CD14-positive monocyte (primary cell): ENCODE results near the gene PITRM1. TPM values are rescaled to one million over a fixed set of nuclear protein-coding genes. Genes with fewer than 3 reads are reported as not detected.

Source experiments
- DNase-seq, 3 donors: peaks; one replicate each; pipeline ENCODE4 v3.0.0-alpha.2; 2011 to 2022
- H2AFZ ChIP-seq: 2 replicates; pipeline ENCODE4 v1.6.0; 2012; ENCODE audit warnings: mild to moderate bottlenecking, low read depth, low read length, inconsistent platforms; ENCODE audit not compliant: insufficient read depth, poor library complexity, severe bottlenecking
- H3K27ac ChIP-seq, 2 donors: 1 replicate in 1 of 2; 2 replicates in 1 of 2; pipeline ENCODE4 v1.5.1; 2012 to 2013; ENCODE audit warnings: low read length in 2 of 2, control low read depth in 1 of 2, inconsistent platforms in 1 of 2, low read depth in 1 of 2, mild to moderate bottlenecking in 1 of 2
- H3K27me3 ChIP-seq, 2 donors: one replicate each; pipeline versions ENCODE4 v1.6.0 to v1.6.1; 2011 to 2013; ENCODE audit warnings: low read length in 2 of 2; ENCODE audit not compliant: control insufficient read depth in 2 of 2, insufficient read depth in 2 of 2
- H3K36me3 ChIP-seq, 2 donors: replicated peaks in 1 of 2; 1 replicate in 1 of 2; 2 replicates in 1 of 2; pipeline versions ENCODE4 v1.5.1 to v1.6.1; 2012 to 2013; ENCODE audit warnings: low read length in 2 of 2, control low read depth in 1 of 2, inconsistent platforms in 1 of 2, mild to moderate bottlenecking in 1 of 2; ENCODE audit not compliant: insufficient read depth in 2 of 2, control insufficient read depth in 1 of 2
- H3K4me1 ChIP-seq, 2 donors: 1 replicate in 1 of 2; 2 replicates in 1 of 2; pipeline versions ENCODE4 v1.5.1 to v1.6.1; 2012 to 2013; ENCODE audit warnings: low read length in 2 of 2, control low read depth in 1 of 2, inconsistent platforms in 1 of 2, mild to moderate bottlenecking in 1 of 2, moderate library complexity in 1 of 2; ENCODE audit not compliant: insufficient read depth in 2 of 2, control insufficient read depth in 1 of 2
- H3K4me2 ChIP-seq: replicated peaks from 2 replicates; pipeline ENCODE3; 2012; ENCODE audit warnings: low read length, moderate library complexity, mild to moderate bottlenecking; ENCODE audit not compliant: poor library complexity, severe bottlenecking; ENCODE audit errors: extremely low read depth
- H3K4me3 ChIP-seq, 3 experiments: fragments of 200-600 bp in 1 of 3; sonication (generic) in 1 of 3; replicated peaks in 1 of 3; 1 replicate in 2 of 3; 2 replicates in 1 of 3; pipeline ENCODE4 v1.5.1; 2011 to 2013; ENCODE audit warnings: low read length in 3 of 3, mild to moderate bottlenecking in 3 of 3, control low read depth in 2 of 3, low read depth in 2 of 3, inconsistent platforms in 1 of 3, moderate library complexity in 1 of 3
- H3K79me2 ChIP-seq: 2 replicates; pipeline ENCODE4 v1.6.0; 2012; ENCODE audit warnings: mild to moderate bottlenecking, control low read depth, inconsistent platforms, low read length, moderate library complexity; ENCODE audit not compliant: insufficient read depth
- H3K9ac ChIP-seq: 2 replicates; pipeline ENCODE4 v1.6.0; 2017; ENCODE audit warnings: low read length, mild to moderate bottlenecking; ENCODE audit not compliant: insufficient read depth, poor library complexity, severe bottlenecking
- H3K9me3 ChIP-seq, 2 donors: replicated peaks in 1 of 2; 1 replicate in 1 of 2; 2 replicates in 1 of 2; pipeline versions ENCODE4 v1.5.1 to v1.6.1; 2012 to 2013; ENCODE audit warnings: low read length in 2 of 2, control low read depth in 1 of 2; ENCODE audit not compliant: control insufficient read depth in 1 of 2, insufficient read depth in 1 of 2
- H4K20me1 ChIP-seq: 2 replicates; pipeline ENCODE4 v1.6.0; 2012; ENCODE audit warnings: mild to moderate bottlenecking, low read length, control low read depth, moderate library complexity; ENCODE audit not compliant: insufficient read depth
- H3K27ac Mint-ChIP-seq, 7 donors: one replicate each; pipeline ENCODE4 v1.8.0; 2020; ENCODE audit warnings: mild to moderate bottlenecking in 7 of 7, mixed read lengths in 7 of 7, moderate library complexity in 6 of 7, inconsistent platforms in 2 of 7
- H3K27me3 Mint-ChIP-seq, 3 donors: one replicate each; pipeline ENCODE4 v1.8.0; 2021 to 2022; ENCODE audit warnings: low read depth in 3 of 3, mild to moderate bottlenecking in 3 of 3, mixed read lengths in 3 of 3, moderate library complexity in 3 of 3, inconsistent platforms in 1 of 3
- H3K36me3 Mint-ChIP-seq, 2 donors: one replicate each; pipeline ENCODE4 v1.8.0; 2020; ENCODE audit warnings: mixed read lengths in 2 of 2, inconsistent platforms in 1 of 2, mild to moderate bottlenecking in 1 of 2
- H3K4me1 Mint-ChIP-seq: one replicate; pipeline ENCODE4 v1.8.0; 2020; ENCODE audit warnings: mild to moderate bottlenecking, mixed read lengths
- H3K4me3 Mint-ChIP-seq, 2 donors: one replicate each; pipeline ENCODE4 v1.8.0; 2020; ENCODE audit warnings: mild to moderate bottlenecking in 2 of 2, mixed read lengths in 2 of 2, moderate library complexity in 1 of 2
- H3K9me3 Mint-ChIP-seq, 7 donors: one replicate each; pipeline ENCODE4 v1.8.0; 2020 to 2022; ENCODE audit warnings: mixed read lengths in 7 of 7, mild to moderate bottlenecking in 6 of 7, moderate library complexity in 6 of 7, inconsistent platforms in 2 of 7
- CTCF ChIP-seq: fragments of 200-600 bp; IDR thresholded peaks from one replicate; pipeline ENCODE4 v1.8.0; 2022; ENCODE audit warnings: antibody characterized with exemption, mild to moderate bottlenecking
- WGBS: methylation state at CpG from one replicate; pipeline ENCODE4 v1.1.5; 2013; ENCODE audit warnings: missing lambda C conversion rate; ENCODE audit not compliant: insufficient coverage; 5-methylcytosine and 5-hydroxymethylcytosine counted together
- intact Hi-C, 2 donors: fragments of 100-400 bp; cut with micrococcal nuclease; formaldehyde crosslinking; loops; one replicate each; pipeline versions ENCODE4 v1.15.0 to v1.15.1; 2023
- polyA plus RNA-seq, 3 donors: library from polyadenylated mRNA; depleted of rRNA in 1 of 3; unstranded in 2 of 3; stranded (reverse) in 1 of 3; fragments of 300-500 nt in 2 of 3; fragments of >200 nt in 1 of 3; fragmentation: Illumina TruSeq in 2 of 3; gene quantifications; 1 replicate in 2 of 3; 2 replicates in 1 of 3; pipeline ENCODE4 v1.2.3, GENCODE V29; 2012 to 2021

PITRM1 gene
- polyA plus RNA-seq, 3 donors: 15.3 to 45.7 (median 23.2) TPM

GRCh38 chr10:3199488-3199887 lies 26.9 kb upstream of the PITRM1 start:
- no peak for TF ChIP-seq CTCF
- Histone ChIP-seq H3K9me3 (no peaks in the 10 kb centered on the region), H3K36me3 (no peaks in the 10 kb centered on the region), H3K27me3 (peaks cover 5 to 21% of the 10 kb centered on the region in 2 donors), H3K79me2 (no peaks in the 10 kb centered on the region), H3K27ac (no peak overlapping the region), H3K4me2 (no peak overlapping the region), H3K9ac (no peak overlapping the region), H4K20me1 (no peaks in the 10 kb centered on the region), H2AFZ (no peak overlapping the region), H3K4me1 (peaks cover 4 to 8% of the 10 kb centered on the region in 2 donors), H3K4me3 (no peak overlapping the region)
- Mint-ChIP-seq H3K36me3 (no peaks in the 10 kb centered on the region), H3K9me3 (no peaks in the 10 kb centered on the region), H3K4me3 (no peak overlapping the region), H3K27me3 (peaks cover 29 to 30% (median 29%) of the 10 kb centered on the region in 3 donors), H3K27ac (no peak overlapping the region), H3K4me1 (peaks cover 5% of the 10 kb centered on the region)
- WGBS: 27% methylated on average over 9 of the region's 9 CpGs
- no peak for DNase-seq
- intact Hi-C loops: loop anchor here in 1 of 2 donors (5.0 kb wide), 1 partner anchor 1463 kb away; no protein-coding TSS in a partner anchor

GRCh38 chr10:3198900-3199299 lies 26.3 kb upstream of the PITRM1 start:
- no peak for DNase-seq
- Histone ChIP-seq H3K27me3 (peaks cover 5 to 21% of the 10 kb centered on the region in 2 donors), H3K9ac (no peak overlapping the region), H3K9me3 (no peaks in the 10 kb centered on the region), H2AFZ (no peak overlapping the region), H3K36me3 (no peaks in the 10 kb centered on the region), H3K27ac (no peak overlapping the region), H4K20me1 (no peaks in the 10 kb centered on the region), H3K4me1 (peaks cover 4 to 8% of the 10 kb centered on the region in 2 donors), H3K4me3 (no peak overlapping the region), H3K4me2 (no peak overlapping the region), H3K79me2 (no peaks in the 10 kb centered on the region)
- no peak for TF ChIP-seq CTCF
- intact Hi-C loops: loop anchor here in 1 of 2 donors (5.0 kb wide), 1 partner anchor 1463 kb away; no protein-coding TSS in a partner anchor
- 87% methylated on average over 7 of the region's 7 CpGs for WGBS
- no peak overlapping the region for H3K27ac Mint-ChIP-seq
- H3K4me1 Mint-ChIP-seq: peaks cover 5% of the 10 kb centered on the region
- H3K36me3 Mint-ChIP-seq: no peaks in the 10 kb centered on the region
- H3K27me3 Mint-ChIP-seq: peaks cover 29 to 32% (median 31%) of the 10 kb centered on the region in 3 donors
- no peaks in the 10 kb centered on the region for H3K9me3 Mint-ChIP-seq
- H3K4me3 Mint-ChIP-seq: peak overlapping the region in 1 of 2 donors; percentile 26
